Ammon's horn (tissue), 1 donor: ENCODE measurements around the gene CD200.

Source experiments
- DNase-seq: peaks from one replicate; pipeline ENCODE4 v3.0.0-alpha.2; 2016; ENCODE audit warnings: low spot score

The CD200 gene, protein sequence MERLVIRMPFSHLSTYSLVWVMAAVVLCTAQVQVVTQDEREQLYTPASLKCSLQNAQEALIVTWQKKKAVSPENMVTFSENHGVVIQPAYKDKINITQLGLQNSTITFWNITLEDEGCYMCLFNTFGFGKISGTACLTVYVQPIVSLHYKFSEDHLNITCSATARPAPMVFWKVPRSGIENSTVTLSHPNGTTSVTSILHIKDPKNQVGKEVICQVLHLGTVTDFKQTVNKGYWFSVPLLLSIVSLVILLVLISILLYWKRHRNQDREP

DNA sequence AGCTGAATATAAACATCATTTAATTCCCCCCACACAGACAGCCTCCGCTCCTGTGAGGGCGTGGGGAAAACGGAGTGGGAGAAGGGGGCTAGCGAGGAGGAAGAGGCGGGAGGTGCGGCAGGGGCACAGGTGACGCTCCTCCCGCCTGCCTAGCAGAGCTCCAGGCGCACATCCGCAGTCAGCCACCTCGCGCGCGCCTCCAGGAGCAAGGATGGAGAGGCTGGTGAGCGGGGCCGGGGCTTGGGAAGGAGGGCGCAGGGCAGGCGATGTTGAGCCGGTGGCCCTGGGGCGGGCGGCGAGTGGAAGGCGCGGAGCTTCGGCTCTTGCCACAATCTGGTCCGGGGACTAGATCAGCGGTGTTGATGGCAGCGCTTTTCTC, at the start of gene CD200:
TSS of gene CD200 (plus strand) at position 155 of the 379 bp plus-strand sequence. CDS start at position 212, 57 bp downstream.
- peak; percentile 79 for DNase-seq

GRCh38 chr3:112289011-112289410, 43.9 kb upstream of the CD200 start:
- no peak for DNase-seq

DNA sequence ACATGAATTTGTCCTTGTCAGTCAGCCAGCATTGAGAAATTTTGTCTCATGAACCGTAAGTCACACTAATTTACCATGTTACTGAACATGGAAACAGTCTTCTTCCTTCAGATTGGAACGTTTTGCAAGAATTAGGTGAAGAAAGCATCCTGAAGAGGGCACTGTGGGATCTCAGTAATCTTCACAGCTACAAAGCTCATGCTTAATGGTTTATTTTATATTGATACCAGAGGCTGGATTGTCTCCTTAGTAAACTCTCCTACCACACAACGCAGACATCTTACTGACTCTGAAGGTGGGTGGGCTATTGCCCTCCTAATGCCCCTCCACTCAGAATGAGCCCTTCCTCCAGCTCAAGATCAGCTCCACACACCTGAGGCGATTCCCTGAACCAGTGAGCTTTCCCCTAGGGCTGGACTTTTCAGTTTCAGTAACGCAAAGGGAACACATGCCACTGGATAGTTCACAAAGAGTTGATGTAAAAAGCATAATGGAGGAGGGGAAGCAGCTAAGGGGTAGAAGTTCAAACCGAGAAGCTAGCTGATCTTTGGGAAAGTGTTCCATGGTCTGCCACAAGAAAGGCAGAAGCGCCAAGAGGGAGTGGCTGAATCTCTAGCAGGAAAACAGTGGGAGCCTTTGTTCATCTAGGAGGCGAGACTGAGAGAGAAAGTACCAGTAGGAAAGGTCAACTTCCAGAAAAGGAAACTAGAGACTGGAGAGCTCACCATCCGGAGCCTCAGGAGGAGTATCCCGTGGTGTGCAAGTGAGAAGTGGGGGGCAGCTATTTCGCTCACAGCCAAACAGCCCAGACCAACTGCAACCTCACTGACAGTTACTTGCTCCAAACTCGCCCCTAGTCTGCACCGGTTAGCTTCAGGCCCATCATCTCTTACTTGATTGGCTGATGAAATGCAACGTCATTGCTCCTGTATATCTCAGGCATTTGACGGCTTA, 39.3 kb upstream of the CD200 start, which contains the start of gene SLC9C1:
TSS of gene SLC9C1 (minus strand) at position 849 of the 954 bp plus-strand sequence. CDS start 7,425 bp downstream, outside the sequence.
- DNase-seq: peak; percentile 88

DNA sequence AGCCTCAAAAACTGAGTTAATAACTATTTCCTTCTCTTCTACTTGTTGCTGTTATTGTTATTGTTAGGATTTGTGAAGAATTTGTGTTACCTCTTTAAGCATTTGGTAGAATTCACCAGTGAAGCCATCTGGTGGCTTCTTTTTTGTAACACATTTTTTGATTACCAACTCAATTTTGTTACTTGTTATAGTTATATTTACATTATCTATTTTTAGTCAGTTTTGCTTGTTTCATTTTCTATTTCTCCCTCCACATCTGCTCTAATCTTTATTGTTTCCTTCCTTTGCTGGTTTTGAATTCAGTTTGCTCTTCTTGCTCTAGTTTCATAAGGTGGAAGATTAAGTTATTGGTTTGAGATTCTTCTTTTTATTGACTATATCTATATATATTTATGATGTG, 35.2 kb upstream of the CD200 start:
- DNase-seq: no peak

GRCh38 chr3:112298781-112299180, 34.2 kb upstream of the CD200 start:
- DNase-seq: no peak

- DNase-seq: no peak
Observed at GRCh38 chr3:112302150-112302830, 30.7 kb upstream of the CD200 start.

DNA sequence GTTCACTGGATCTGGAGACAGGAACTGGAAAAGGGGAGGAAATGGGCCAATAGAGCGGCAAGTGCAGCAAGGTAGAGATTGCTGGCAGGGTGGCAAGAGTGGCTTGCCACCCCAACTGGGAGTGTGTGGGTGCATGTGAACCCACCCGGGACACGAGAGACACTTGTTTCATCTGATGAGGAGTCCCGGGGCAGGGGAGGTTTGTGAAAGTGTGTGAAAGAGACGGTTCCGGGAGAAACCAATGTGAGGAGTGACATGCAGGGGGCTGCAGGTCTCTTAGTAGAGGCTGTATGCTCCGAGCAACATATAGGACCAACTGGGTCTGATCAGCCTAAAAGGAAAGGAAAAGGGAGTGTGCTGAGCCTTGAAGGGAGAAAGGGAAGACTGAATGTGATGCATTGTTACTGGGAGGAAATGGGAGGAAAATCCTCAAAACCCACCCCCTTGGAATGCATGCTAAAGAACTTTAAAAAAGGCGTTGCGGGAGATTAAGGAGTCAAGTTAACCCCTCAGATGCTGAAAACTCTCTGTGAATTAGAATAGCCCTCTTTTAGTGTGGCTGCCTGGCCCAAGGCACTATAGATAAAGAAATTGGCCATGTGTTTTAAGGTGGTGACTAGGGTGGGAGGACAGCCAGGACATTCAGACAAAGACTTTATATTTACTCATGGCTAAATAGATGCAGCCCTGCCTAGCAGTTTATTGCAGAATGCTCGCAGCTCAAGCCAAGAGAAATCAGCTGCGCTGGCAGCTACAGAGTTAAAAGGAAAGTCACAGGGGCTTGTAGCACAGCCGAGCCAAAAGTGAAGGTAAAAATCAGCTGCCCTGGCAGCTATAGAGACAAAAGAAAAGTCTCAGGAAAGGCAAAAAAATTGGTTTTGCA, 29.8 kb upstream of the CD200 start:
- DNase-seq: no peak

DNA sequence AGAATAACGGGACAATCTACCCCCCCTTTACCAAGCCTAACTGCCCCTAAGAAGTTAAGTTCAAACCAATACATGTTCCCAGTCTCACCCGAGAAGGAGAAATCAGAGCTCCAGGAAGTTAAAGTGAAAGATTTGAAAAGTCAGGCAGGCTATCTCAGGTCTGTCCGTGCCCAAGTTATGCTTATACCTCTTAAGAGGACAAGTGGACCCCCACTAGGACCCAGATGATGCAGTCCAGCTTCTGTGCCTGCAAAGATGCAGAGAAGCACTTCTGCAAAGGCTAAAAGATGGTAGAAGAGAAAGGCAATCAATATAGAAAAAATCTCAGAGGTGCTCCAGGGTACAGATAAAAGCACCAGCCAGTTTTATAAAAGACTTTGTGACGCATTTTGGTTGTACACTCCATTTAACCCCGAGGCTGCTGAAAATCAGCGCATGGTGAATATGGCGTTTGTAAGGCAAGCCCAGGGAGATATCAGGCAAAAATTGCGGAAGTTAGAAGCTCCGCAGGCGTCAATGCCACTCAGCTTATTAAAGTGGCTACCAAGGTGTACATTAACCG, 29.1 kb upstream of the CD200 start:
- DNase-seq: peak; percentile 40

- no peak for DNase-seq
Observed at GRCh38 chr3:112304611-112305010, 28.3 kb upstream of the CD200 start.

DNA sequence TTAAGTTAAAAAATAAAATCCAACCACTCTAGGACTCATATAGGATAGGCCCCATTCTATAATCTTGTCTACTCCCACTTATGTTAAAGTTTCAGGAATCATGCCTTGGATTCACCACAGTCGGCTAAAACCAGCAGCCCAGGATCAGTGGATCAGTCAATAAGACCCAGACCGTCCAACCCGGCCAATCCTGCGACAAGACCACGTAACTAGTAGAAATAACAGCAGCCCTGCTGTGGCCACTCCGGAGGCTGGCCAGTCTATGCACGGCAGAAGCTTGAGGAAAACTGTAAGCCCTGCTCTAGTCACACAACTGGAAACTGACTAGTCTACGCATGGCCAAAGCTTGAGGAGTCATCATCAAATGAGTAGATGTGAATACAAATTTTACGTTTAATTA, 26.1 kb upstream of the CD200 start:
- no peak for DNase-seq

DNA sequence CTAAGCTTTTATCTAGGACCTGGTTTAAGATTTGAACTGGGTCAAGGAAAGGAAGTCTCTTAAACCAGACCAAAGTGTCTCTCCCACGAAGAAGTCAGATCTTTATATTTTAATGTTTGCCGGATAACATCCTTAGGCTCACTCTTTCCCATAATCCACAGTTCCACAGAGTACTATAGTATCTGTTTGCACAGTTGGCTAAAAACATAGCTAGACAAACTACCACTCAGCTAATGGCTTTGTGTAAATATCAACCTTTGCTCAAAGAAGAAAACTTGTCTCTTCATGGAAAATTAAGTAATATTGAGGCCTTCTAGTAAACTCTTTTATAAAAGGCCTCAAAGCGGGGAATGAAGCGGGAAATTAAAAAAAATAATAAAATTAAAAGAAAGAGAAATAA, 25.4 kb upstream of the CD200 start:
- DNase-seq: no peak

DNA sequence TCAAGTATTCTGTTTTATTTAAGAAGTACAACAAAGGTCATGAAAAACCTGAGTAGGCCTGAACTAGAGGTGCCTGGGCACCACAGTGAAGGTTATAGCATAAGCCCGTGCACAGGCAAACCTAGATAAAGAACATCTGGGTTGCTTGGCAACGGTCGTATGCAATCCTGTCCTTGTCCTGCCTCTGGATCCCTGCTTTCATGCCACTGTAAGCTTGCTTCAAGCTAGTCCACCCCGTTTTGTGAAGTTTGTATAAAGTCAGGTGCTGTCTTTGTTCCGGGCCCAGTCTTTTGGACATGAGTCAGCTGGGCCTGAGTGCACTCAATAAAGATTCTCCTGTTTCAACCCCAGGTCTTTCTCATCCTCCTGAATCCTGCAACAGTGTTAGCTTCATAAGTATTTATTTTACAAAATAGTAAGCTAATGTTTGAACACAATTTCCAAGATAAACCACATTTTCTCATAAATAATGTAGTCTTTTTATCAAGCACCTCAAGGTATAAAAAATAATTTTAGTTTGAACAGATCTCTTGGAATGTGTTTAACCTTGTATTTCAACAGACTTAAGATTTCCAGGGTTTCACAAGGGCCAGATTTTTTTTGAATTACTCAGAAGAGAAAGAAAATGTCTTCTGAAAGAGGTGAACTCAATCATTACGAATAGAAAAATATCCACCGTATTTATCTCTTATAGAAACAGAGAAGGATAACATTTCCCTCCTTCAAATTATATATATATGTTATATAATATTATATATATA, 24.6 kb upstream of the CD200 start:
- DNase-seq: no peak

DNA sequence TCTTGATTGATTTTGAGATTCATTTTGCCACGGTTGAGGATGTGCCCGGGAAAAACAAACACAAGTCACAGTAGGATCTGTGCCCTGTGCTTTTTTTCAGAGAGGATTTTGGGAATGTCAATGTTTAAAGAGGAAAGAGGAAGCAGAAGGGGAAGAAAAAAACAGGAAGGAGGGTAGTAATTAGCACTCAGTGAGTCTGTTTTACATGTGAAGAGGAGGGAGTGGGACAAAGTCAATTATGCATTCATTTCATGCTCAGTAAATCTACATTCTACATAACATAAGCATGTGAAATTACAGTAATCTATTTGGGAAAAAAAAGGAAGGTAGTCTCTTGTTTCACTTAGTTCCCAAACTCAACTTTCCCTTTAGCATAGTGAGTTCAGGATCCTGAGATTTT, 18.3 kb upstream of the CD200 start:
- DNase-seq: no peak

- no peak for DNase-seq
Observed at GRCh38 chr3:112315791-112316190, 17.2 kb upstream of the CD200 start.

- DNase-seq: no peak
Observed at GRCh38 chr3:112319516-112320276, 13.3 kb upstream of the CD200 start.

GRCh38 chr3:112320691-112321090, 12.3 kb upstream of the CD200 start:
- DNase-seq: no peak

- no peak for DNase-seq
Observed at GRCh38 chr3:112321867-112322652, 10.9 kb upstream of the CD200 start.

DNA sequence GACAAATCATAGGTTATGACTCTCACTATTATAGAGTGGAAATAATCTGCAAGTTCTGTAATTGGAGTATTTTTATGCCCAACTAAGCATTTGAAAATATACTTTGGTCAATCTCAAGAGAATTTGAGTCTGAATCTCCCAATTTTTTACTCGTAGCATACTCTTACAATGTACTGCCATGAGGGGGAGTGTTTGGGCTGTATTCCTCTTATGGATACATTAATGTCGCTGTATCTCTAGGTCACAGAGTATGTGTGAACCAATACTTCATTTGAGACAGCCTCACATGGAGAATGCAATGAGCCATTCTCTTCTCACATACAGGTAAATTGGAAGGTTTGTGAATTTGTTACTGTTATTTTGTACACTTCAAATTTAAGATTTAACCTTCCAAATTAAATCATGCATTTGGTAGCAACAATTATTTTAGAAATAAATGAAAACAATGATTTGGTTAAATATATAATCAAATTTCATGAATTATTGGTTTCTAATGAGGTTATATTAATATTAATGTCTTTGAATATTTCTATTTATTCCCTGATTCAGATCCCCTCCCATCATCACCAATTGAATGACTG, 5.5 kb upstream of the CD200 start:
- peak; percentile 81 for DNase-seq
